ENCODE measurements around the gene BCL6B. TPM values are rescaled to one million over a fixed set of nuclear protein-coding genes. Genes with fewer than 3 reads are reported as not detected.

BCL6B gene
- total and polyA plus RNA-seq, 2 experiments from 2014 or later = 3.3 to 4.5 TPM

- TF ChIP-seq, protein P1, sequence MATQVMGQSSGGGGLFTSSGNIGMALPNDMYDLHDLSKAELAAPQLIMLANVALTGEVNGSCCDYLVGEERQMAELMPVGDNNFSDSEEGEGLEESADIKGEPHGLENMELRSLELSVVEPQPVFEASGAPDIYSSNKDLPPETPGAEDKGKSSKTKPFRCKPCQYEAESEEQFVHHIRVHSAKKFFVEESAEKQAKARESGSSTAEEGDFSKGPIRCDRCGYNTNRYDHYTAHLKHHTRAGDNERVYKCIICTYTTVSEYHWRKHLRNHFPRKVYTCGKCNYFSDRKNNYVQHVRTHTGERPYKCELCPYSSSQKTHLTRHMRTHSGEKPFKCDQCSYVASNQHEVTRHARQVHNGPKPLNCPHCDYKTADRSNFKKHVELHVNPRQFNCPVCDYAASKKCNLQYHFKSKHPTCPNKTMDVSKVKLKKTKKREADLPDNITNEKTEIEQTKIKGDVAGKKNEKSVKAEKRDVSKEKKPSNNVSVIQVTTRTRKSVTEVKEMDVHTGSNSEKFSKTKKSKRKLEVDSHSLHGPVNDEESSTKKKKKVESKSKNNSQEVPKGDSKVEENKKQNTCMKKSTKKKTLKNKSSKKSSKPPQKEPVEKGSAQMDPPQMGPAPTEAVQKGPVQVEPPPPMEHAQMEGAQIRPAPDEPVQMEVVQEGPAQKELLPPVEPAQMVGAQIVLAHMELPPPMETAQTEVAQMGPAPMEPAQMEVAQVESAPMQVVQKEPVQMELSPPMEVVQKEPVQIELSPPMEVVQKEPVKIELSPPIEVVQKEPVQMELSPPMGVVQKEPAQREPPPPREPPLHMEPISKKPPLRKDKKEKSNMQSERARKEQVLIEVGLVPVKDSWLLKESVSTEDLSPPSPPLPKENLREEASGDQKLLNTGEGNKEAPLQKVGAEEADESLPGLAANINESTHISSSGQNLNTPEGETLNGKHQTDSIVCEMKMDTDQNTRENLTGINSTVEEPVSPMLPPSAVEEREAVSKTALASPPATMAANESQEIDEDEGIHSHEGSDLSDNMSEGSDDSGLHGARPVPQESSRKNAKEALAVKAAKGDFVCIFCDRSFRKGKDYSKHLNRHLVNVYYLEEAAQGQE (IDR thresholded peaks at IDR 0.05; ENCODE audit: unreplicated experiment) = no peak
- no peak for TF ChIP-seq NANOG (IDR thresholded peaks at IDR 0.05; ENCODE audit: borderline replicate concordance)
- TF ChIP-seq EZH2 (IDR thresholded peaks at IDR 0.05; ENCODE audit: low read depth, unreplicated experiment) = no peak
- TF ChIP-seq JUNB (IDR thresholded peaks at IDR 0.05; ENCODE audit: unreplicated experiment) = no peak
Measured at GRCh38 chr17:7007143-7007542, 15.7 kb upstream of the BCL6B start (continued).

DNA sequence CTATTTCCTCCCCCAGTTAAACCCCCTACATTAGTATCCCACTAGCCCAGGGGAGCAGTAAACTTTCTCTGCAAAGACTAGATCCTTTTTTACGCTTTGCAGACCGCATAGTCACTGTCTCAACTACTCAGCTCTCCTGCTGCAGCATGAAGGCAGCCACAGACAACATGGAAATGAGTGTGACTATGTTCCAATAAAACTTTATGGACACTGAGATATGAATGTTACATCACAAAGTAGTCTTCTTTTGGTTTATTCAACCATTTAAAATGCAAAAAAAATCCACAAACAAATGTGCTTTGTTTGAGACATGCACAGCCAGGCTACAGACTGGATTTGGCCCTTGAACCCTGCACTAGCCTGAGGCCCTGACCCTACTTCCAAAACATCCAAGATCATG, 12.3 kb upstream of the BCL6B start:
- Histone ChIP-seq H3K4me3 (no peak overlapping the region), H3K4me2 (no peak overlapping the region), H3K79me2 (replicated peaks; ENCODE audit: insufficient read depth) (peaks cover 23% of the 10 kb centered on the region)
- TF ChIP-seq NANOG (IDR thresholded peaks at IDR 0.05; ENCODE audit: borderline replicate concordance) (no peak), ZNF331 (CRISPR knock-in tag; IDR thresholded peaks at IDR 0.05; ENCODE audit: low read depth) (no peak), JUNB (IDR thresholded peaks at IDR 0.05; ENCODE audit: unreplicated experiment) (no peak), ZNF114 (CRISPR knock-in tag; IDR thresholded peaks at IDR 0.05) (no peak), EZH2phosphoT487 (IDR thresholded peaks at IDR 0.05; ENCODE audit: unreplicated experiment) (no peak), CTCF (conservative IDR thresholded peaks at IDR 0.05; ENCODE audit: low read depth in 2 of 2) (no peak), CREB1 (CRISPR knock-in tag; IDR thresholded peaks at IDR 0.05; ENCODE audit: low read depth) (no peak), EZH2 (IDR thresholded peaks at IDR 0.05; ENCODE audit: low read depth, unreplicated experiment) (no peak)
- TF ChIP-seq, protein P2, sequence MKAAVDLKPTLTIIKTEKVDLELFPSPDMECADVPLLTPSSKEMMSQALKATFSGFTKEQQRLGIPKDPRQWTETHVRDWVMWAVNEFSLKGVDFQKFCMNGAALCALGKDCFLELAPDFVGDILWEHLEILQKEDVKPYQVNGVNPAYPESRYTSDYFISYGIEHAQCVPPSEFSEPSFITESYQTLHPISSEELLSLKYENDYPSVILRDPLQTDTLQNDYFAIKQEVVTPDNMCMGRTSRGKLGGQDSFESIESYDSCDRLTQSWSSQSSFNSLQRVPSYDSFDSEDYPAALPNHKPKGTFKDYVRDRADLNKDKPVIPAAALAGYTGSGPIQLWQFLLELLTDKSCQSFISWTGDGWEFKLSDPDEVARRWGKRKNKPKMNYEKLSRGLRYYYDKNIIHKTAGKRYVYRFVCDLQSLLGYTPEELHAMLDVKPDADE (IDR thresholded peaks at IDR 0.05) = no peak
- TF ChIP-seq, protein P3, sequence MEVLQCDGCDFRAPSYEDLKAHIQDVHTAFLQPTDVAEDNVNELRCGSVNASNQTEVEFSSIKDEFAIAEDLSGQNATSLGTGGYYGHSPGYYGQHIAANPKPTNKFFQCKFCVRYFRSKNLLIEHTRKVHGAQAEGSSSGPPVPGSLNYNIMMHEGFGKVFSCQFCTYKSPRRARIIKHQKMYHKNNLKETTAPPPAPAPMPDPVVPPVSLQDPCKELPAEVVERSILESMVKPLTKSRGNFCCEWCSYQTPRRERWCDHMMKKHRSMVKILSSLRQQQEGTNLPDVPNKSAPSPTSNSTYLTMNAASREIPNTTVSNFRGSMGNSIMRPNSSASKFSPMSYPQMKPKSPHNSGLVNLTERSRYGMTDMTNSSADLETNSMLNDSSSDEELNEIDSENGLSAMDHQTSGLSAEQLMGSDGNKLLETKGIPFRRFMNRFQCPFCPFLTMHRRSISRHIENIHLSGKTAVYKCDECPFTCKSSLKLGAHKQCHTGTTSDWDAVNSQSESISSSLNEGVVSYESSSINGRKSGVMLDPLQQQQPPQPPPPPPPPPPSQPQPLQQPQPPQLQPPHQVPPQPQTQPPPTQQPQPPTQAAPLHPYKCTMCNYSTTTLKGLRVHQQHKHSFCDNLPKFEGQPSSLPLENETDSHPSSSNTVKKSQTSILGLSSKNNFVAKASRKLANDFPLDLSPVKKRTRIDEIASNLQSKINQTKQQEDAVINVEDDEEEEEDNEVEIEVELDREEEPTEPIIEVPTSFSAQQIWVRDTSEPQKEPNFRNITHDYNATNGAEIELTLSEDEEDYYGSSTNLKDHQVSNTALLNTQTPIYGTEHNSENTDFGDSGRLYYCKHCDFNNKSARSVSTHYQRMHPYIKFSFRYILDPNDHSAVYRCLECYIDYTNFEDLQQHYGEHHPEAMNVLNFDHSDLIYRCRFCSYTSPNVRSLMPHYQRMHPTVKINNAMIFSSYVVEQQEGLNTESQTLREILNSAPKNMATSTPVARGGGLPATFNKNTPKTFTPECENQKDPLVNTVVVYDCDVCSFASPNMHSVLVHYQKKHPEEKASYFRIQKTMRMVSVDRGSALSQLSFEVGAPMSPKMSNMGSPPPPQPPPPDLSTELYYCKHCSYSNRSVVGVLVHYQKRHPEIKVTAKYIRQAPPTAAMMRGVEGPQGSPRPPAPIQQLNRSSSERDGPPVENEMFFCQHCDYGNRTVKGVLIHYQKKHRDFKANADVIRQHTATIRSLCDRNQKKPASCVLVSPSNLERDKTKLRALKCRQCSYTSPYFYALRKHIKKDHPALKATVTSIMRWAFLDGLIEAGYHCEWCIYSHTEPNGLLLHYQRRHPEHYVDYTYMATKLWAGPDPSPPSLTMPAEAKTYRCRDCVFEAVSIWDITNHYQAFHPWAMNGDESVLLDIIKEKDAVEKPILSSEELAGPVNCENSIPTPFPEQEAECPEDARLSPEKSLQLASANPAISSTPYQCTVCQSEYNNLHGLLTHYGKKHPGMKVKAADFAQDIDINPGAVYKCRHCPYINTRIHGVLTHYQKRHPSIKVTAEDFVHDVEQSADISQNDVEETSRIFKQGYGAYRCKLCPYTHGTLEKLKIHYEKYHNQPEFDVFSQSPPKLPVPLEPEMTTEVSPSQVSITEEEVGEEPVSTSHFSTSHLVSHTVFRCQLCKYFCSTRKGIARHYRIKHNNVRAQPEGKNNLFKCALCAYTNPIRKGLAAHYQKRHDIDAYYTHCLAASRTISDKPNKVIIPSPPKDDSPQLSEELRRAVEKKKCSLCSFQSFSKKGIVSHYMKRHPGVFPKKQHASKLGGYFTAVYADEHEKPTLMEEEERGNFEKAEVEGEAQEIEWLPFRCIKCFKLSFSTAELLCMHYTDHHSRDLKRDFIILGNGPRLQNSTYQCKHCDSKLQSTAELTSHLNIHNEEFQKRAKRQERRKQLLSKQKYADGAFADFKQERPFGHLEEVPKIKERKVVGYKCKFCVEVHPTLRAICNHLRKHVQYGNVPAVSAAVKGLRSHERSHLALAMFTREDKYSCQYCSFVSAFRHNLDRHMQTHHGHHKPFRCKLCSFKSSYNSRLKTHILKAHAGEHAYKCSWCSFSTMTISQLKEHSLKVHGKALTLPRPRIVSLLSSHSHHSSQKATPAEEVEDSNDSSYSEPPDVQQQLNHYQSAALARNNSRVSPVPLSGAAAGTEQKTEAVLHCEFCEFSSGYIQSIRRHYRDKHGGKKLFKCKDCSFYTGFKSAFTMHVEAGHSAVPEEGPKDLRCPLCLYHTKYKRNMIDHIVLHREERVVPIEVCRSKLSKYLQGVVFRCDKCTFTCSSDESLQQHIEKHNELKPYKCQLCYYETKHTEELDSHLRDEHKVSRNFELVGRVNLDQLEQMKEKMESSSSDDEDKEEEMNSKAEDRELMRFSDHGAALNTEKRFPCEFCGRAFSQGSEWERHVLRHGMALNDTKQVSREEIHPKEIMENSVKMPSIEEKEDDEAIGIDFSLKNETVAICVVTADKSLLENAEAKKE (CRISPR knock-in tag; IDR thresholded peaks at IDR 0.05) = no peak

More for the DNA sequence above, 12.3 kb upstream of the BCL6B start:
- no peaks in the 10 kb centered on the region for H3K36me3 ChIP-seq (ENCODE audit: insufficient read depth)
- peaks cover 25% of the 10 kb centered on the region for H3K27me3 Mint-ChIP-seq (ENCODE audit: insufficient read depth, low read depth, poor library complexity)
- ATAC-seq = no peak
- no peak overlapping the region for H3K27ac ChIP-seq (ENCODE audit: low read depth)
- no peaks in the 10 kb centered on the region for H3K9me2 ChIP-seq (ENCODE audit: insufficient read depth)
- peaks cover 26% of the 10 kb centered on the region for H3K4me1 Mint-ChIP-seq
- H3K4me3 Mint-ChIP-seq = peak overlapping the region; percentile 96
- H3K9me3 Mint-ChIP-seq = no peaks in the 10 kb centered on the region; the same call in 2 of the 3 replicates
- peaks cover 18% of the 10 kb centered on the region; the same call in 1 of the 2 replicates for H3K4me1 ChIP-seq (ENCODE audit: insufficient read depth)
- peaks cover 3% of the 10 kb centered on the region; the same call in 1 of the 2 replicates for H3K27me3 ChIP-seq (ENCODE audit: insufficient read depth)
- H3F3A ChIP-seq (replicated peaks; ENCODE audit: low read depth) = peaks cover 11% of the 10 kb centered on the region; the same call in 1 of the 2 replicates
- no peak for DNase-seq (ENCODE audit: low spot score)
- H2AFZ ChIP-seq = no peak overlapping the region
- peaks cover 11% of the 10 kb centered on the region; the same call in 1 of the 2 replicates for H4K20me1 ChIP-seq (replicated peaks; ENCODE audit: insufficient read depth)
- peaks cover 14% of the 10 kb centered on the region; the same call in 2 of the 3 replicates for H3K36me3 Mint-ChIP-seq (ENCODE audit: low read depth)
- no peak overlapping the region for H3K27ac Mint-ChIP-seq

All from GM23338 (cell line).